SU-DHL-6 (cell line): ENCODE results near the gene TTC32.

Experiments used
- H2AFZ ChIP-seq: fragments of 200-600 bp; sonication (generic); 2 replicates; pipeline ENCODE4 v1.6.1; 2014; ENCODE audit warnings: low read depth, mild to moderate bottlenecking, moderate library complexity, mixed read lengths, antibody characterized with exemption, low read length; ENCODE audit not compliant: severe bottlenecking
- H3F3A ChIP-seq: fragments of 200-600 bp; shearing (Covaris generic); 2 replicates; pipeline ENCODE4 v1.6.0; 2016; ENCODE audit warnings: antibody characterized with exemption, mild to moderate bottlenecking; ENCODE audit not compliant: insufficient read depth
- H3K27ac ChIP-seq: fragments of 200-600 bp; sonication (generic); 2 replicates; pipeline ENCODE4 v1.5.1; 2016; ENCODE audit warnings: low read depth, mild to moderate bottlenecking, low read length, moderate library complexity, mixed read lengths
- H3K27me3 ChIP-seq: fragments of 200-600 bp; sonication (generic), shearing (Covaris generic); 2 replicates; pipeline ENCODE4 v1.6.0; 2014; ENCODE audit warnings: mild to moderate bottlenecking, low read length
- H3K36me3 ChIP-seq: fragments of 200-600 bp; sonication (generic); 2 replicates; pipeline ENCODE4 v1.6.1; 2014; ENCODE audit warnings: mild to moderate bottlenecking, low read length, mixed read lengths
- H3K4me2 ChIP-seq: fragments of 300-600, 200-600 bp; shearing (Covaris generic), sonication (generic); 2 replicates; pipeline ENCODE4 v1.6.0; 2014; ENCODE audit warnings: low read length, low read depth, mild to moderate bottlenecking; ENCODE audit not compliant: poor library complexity, severe bottlenecking
- H3K4me3 ChIP-seq: fragments of 200-600 bp; sonication (generic); 2 replicates; pipeline ENCODE4 v1.5.1; 2014; ENCODE audit warnings: antibody characterized with exemption, low read length, mild to moderate bottlenecking, mixed read lengths; ENCODE audit not compliant: insufficient read depth, poor library complexity, severe bottlenecking
- H3K79me2 ChIP-seq: fragments of 200-600 bp; sonication (generic); 2 replicates; pipeline ENCODE4 v1.6.1; 2014; ENCODE audit warnings: mild to moderate bottlenecking, low read length, moderate library complexity; ENCODE audit not compliant: insufficient read depth
- H3K9ac ChIP-seq: fragments of 200-600 bp; sonication (generic); 2 replicates; pipeline ENCODE4 v1.7.0; 2014; ENCODE audit warnings: mild to moderate bottlenecking, low read length
- H3K9me2 ChIP-seq: fragments of 200-600 bp; sonication (generic); replicated peaks from 2 replicates; pipeline ENCODE4 v1.6.1; 2014; ENCODE audit warnings: low read length; ENCODE audit not compliant: insufficient read depth
- H3K9me3 ChIP-seq: fragments of 200-600 bp; sonication (generic); 2 replicates; pipeline ENCODE4 v1.6.1; 2014; ENCODE audit warnings: low read length, mixed read lengths; ENCODE audit not compliant: insufficient read depth
- H4K20me1 ChIP-seq: fragments of 200-600 bp; sonication (generic); 2 replicates; pipeline ENCODE4 v1.6.1; 2014; ENCODE audit warnings: low read depth, mild to moderate bottlenecking, antibody characterized with exemption, low read length, moderate library complexity, mixed read lengths
- CTCF ChIP-seq: fragments of 200-600 bp; sonication (generic); IDR thresholded peaks from one replicate; pipeline ENCODE4 v1.5.1; 2017; ENCODE audit warnings: antibody characterized with exemption, mild to moderate bottlenecking, low read length, moderate library complexity; ENCODE audit not compliant: insufficient read depth, poor library complexity, severe bottlenecking
- EZH2phosphoT487 ChIP-seq: fragments of 200-600 bp; sonication (generic), shearing (Covaris generic); conservative IDR thresholded peaks from 2 replicates; pipeline ENCODE4 v1.6.1; 2018; ENCODE audit warnings: mild to moderate bottlenecking, antibody characterized with exemption, low read length, moderate library complexity, mixed read lengths

TTC32 gene

DNA sequence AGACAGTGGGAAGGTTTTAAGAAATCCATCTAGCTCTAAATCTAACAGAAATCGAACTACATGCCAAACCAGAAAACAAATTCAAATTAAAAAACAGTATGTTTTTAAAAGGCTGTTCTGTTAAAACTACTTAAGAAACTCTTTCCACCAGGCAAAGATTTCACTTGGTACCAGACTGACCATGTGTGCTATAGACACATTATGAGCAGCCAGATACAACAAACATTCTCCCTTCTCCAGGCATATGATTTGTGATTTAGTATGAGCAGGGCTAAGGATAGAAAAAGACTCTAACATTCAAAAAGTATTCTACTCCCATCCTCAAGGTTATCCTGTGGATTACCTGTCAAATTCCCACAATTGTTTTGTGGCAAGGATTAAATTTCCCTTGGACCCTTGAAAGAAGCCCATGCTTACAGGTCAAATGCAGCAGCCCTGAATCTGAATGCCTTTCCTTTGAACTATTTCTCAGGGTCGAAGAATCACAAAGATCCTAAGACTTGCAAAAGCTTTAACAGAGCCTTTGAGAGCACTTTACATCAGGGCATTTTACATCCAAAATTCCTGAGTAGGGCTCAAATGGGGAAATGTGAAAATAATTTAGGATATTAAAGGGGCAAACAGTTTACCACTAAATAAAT lies 42.5 kb upstream of the TTC32 start:
- Histone ChIP-seq H3K9ac (no peak overlapping the region), H4K20me1 (no peaks in the 10 kb centered on the region), H2AFZ (no peak overlapping the region), H3K4me2 (no peak overlapping the region), H3K27me3 (no peaks in the 10 kb centered on the region), H3K9me3 (no peaks in the 10 kb centered on the region), H3K27ac (no peak overlapping the region), H3F3A (no peaks in the 10 kb centered on the region), H3K36me3 (no peaks in the 10 kb centered on the region), H3K4me3 (no peak overlapping the region), H3K79me2 (no peaks in the 10 kb centered on the region), H3K9me2 (no peaks in the 10 kb centered on the region)
- TF ChIP-seq EZH2phosphoT487 (no peak), CTCF (no peak)

DNA sequence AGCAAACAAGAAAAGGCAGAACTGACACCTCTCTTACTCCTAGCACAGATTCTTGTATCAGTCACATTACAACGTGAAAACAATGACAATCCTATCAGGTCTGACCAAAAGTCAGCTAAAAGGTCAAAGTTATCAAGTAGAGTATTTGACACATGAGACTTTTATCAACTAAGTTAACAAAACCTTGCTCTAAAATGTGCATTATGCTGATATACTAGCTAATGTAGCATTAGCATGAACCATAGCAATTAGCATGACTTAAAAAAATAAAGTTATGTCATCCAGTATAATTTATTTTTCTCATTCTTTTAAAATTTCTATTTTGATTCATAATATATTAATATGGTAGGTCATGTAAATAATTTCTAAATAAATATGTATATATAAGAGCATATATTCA lies 41.4 kb upstream of the TTC32 start:
- H3K36me3 ChIP-seq = no peaks in the 10 kb centered on the region

GRCh38 chr2:19942199-19942598 lies 40.4 kb upstream of the TTC32 start:
- H3K79me2 ChIP-seq = no peaks in the 10 kb centered on the region
- no peak overlapping the region for H3K4me3 ChIP-seq
- no peak overlapping the region for H3K9ac ChIP-seq
- no peak overlapping the region for H3K4me2 ChIP-seq
- H4K20me1 ChIP-seq = no peaks in the 10 kb centered on the region
- TF ChIP-seq CTCF (no peak), EZH2phosphoT487 (no peak)
- no peaks in the 10 kb centered on the region for H3K36me3 ChIP-seq
- H3K9me2 ChIP-seq = no peaks in the 10 kb centered on the region
- no peaks in the 10 kb centered on the region for H3F3A ChIP-seq
- no peak overlapping the region for H2AFZ ChIP-seq
- H3K9me3 ChIP-seq = no peaks in the 10 kb centered on the region
- no peaks in the 10 kb centered on the region for H3K27me3 ChIP-seq
- H3K27ac ChIP-seq = no peak overlapping the region

More for the DNA sequence above, 41.4 kb upstream of the TTC32 start:
- TF ChIP-seq EZH2phosphoT487 (no peak), CTCF (no peak)
- no peak overlapping the region for H2AFZ ChIP-seq
- H3K9me2 ChIP-seq = no peaks in the 10 kb centered on the region
- no peaks in the 10 kb centered on the region for H3K79me2 ChIP-seq
- H3K4me3 ChIP-seq = no peak overlapping the region
- H4K20me1 ChIP-seq = no peaks in the 10 kb centered on the region
- H3K27ac ChIP-seq = no peak overlapping the region
- H3K9me3 ChIP-seq = no peaks in the 10 kb centered on the region
- H3K4me2 ChIP-seq = no peak overlapping the region
- H3F3A ChIP-seq = no peaks in the 10 kb centered on the region
- H3K9ac ChIP-seq = no peak overlapping the region
- no peaks in the 10 kb centered on the region for H3K27me3 ChIP-seq
